ENCODE data around the gene ISY1.

DNA sequence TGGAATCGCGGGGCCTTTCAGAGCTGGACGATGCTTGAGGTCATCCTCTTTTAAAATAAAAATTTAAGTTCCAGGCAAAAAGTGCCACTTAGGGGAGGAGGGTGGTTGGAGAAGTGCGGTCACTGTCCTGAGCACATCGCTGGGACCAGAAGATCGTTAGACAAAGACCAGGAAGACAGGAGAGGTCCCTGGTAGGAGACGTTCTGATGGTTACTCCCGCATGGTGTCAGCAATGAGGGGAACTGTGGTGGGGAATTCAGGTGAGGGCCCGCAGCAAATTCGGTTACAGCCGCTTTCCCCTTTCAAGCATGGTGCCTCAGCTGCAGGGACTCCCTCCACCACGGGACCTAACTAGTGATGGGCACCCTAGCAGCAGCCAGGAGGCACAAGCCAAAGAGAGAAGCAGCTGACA is 1.0 kb upstream of the ISY1 start:
- TF ChIP-seq CTCF (conservative IDR thresholded peaks at IDR 0.05; ENCODE audit: low read depth, low read length) (no peak), CEBPB (IDR thresholded peaks at IDR 0.05; ENCODE audit: low read depth, low read length) (no peak), MAZ (IDR thresholded peaks at IDR 0.05; ENCODE audit: borderline replicate concordance, low read depth, low read length) (no peak), RFX5 (IDR thresholded peaks at IDR 0.05; ENCODE audit: low read depth, low read length) (no peak), POLR2A (IDR thresholded peaks at IDR 0.05; ENCODE audit: low read depth, low read length) (no peak), ELK1 (IDR thresholded peaks at IDR 0.05; ENCODE audit: borderline replicate concordance, low read depth, low read length) (no peak), RCOR1 (IDR thresholded peaks at IDR 0.05; ENCODE audit: insufficient replicate concordance, low read length) (no peak), NFE2L2 (IDR thresholded peaks at IDR 0.05; ENCODE audit: low read depth, low read length) (no peak), BHLHE40 (IDR thresholded peaks at IDR 0.05; ENCODE audit: low read depth, low read length) (no peak), MXI1 (IDR thresholded peaks at IDR 0.05; ENCODE audit: borderline replicate concordance, low read depth, low read length) (no peak; the same call in 1 of the 2 replicates), RAD21 (IDR thresholded peaks at IDR 0.05; ENCODE audit: low read length) (no peak), MAFK (IDR thresholded peaks at IDR 0.05; ENCODE audit: low read depth, low read length) (no peak)
